GM18499 (cell line): ENCODE measurements around the gene PLCXD1.
"Not testable (repeated sequence)": the region's sequence is repeated elsewhere in the genome, so short reads cannot be mapped to it uniquely, and the experiment has no call there.

ENCODE experiments used
- ATAC-seq: cut with Tn5 transposase; IDR thresholded peaks from one replicate; pipeline ENCODE4 v1.9.1; 2021; ENCODE audit warnings: moderate number of reproducible peaks; ENCODE audit not compliant: insufficient read depth, unreplicated experiment

The PLCXD1 gene

DNA sequence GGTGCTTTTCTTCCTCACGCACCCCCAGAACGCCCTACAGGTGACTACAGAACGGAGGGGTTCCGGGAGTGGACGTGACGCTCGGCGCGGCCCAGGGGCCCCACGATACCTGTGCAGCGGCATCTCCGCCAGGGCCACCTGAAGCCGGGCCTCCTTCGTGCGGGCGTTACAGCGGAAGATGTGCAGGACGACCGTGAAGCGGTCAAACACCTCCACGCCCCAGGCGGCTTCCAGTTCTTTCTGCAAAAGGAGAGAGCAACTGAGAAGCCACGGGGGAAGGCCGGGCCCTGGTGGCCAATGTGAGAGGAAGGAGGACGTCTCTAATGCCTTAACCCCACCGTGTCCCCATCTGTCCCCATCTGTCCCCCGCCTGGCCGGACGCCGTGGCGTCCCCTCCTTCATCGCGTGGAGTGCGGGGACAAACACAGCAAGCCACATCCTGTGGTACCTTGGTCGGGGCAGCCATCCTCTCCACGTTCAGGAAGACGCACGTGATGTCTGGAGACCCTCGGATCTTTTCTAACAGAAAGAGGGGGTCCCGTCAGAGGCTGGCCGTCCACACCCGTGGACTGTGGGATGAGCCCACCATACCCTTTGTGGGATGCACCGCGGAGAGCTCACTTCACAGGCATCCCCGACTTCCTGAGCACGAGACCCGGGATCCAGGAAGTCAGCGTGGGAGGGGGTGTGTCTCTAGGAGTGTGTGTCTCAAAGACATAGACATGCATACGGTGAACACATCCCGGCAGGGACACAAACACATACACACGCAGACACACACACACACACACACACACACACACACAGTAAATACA, 33.8 kb downstream of the PLCXD1 start:
- ATAC-seq, result no peak

DNA sequence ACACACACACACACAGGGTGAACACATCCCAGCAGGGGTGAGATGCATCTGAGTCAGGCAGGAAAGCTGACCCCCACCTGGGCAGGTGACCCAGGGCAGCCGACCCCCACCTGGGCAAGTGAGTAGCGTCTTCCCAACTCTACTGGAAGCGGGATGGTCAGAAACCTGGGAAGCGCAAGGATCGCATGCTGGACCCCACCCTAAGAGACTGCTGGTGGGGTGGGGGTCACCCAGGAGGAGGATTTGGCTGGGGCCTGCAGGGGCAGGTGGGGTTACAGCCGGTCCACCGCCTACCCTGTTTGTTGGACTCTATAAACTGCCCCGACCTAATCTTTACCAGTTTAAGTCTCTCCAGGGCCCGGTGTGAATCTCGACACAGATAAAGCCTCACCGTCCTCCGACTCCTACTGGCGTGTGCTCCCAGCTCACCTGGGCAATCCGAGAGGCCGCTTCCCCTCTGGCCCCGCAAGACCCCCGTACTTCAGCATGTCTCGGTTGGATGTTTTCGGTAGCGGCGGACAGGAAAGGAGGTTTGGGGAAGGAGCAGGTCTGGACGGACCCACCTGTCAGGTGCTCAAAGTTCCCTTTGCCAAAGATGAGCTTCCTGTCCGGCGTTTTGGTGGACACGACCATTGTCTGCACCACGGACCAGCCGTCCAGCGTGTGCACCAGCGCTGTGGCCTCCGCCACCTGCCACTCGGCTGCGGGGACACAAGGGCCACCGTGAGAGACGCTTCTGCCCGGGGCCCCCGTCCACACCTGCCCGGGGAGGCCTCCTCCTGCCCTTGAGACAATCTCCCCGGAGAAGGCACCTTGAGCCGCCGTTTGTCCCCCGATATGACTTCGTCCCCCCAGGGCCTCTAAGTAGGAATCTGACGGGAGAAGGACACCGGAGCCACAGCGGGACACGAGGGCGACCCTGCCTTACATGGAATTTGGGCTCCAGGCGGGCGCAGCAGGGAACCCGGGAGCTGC, 35.5 kb downstream of the PLCXD1 start:
- ATAC-seq, result no peak

DNA sequence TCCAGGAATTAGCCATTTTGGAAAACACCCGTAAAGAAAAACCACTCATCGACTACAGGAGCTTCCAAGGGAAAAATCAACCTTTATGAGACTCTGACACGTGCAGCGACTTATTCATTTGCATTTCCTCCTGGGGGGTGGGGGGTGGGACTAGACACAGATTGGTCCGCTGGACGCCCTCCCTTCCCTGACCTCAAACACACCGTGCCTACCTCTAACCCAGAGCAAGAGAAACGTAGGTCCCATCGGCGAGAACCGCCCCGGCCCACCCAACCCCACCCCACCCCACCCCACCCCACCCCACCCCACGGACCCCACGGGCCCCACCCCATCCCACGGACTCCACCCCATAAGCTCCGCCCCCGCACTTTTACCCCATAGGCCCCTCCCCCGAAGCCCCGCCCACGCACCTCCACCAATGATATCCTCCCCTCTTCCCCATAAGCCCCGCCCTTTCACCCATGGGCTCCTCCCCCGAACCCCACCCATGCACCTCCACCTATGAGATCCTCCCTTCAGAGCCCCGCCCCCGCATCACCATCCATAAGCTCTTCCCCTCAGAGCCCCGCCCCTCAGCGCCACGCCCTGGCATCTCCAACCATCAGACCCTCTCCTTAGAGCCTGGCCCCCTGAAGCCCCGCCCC, 36.4 kb downstream of the PLCXD1 start:
- no peak for ATAC-seq

DNA sequence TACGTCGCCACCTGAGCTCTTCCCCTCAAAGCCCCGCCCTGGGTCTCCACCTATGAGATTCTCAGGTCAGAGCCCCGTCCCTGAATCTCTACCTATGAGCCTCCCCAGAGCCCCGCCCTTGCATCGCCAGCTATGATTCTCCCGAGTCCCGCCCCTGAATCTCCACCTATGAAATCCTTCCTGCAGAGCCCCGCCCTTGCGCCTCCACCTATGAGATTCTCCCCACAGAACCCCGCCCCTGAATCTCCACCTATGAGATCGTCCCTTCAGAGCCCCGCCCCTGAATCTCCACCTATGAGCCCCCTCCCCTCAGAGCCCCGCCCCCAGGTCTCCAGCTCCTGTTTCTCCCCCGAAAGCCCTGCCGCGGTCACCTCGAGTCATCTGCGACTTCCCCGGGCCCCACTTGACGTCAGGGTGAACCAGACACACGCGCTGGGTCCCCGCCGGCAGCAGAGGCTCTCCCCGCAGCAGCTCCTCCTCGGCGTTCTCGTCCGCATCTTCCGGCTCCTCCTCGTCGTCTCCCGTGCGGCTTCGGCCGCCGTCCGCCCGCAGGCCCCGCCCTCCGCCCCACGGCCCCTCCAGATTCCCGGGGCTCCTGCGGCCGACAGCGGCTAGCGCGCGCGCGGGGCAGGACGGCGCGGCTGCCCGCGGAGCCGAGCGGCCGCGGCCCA, 37.0 kb downstream of the PLCXD1 start:
- ATAC-seq, result peak; percentile 49

DNA sequence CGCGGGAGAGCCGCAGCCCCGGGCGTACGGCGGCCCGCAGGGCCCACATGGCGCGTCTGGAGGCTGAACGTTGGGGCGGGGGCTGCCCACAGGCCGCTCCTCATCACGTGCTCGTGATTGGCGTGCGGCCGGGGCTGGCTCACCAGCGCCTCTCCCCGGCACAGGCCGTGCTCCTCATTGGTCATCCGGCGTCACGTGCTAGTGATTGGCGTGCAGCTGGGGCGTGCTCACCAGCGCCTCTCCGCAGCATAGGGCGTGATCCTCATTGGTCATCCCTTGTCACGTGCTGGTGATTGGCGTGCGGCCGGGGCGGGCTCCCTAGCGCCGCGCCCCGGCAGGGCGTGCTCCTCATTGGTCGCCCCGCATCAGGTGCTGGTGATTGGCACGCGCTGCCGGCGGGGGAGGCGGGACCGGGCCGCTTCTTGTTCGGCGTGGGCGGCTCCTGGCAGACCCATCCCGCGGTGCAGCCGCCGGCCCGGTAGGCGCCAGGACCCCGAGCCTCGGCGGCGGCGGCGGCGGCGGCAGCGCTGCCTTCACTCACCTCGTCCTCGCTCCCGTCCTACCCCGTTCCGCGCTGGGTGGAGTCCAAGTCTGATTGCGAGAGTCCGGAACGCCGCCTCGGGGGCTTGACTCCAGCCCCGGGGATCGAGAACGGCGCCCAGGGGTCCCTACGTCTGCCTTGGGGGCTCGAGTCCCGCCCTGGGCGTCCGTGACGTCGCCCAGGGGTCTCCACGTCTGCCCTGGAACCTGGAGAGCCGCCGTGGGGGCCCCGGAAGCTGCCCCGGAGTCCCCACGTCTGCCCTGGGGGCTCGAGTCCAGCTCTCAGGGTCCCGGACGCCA, 37.8 kb downstream of the PLCXD1 start, which contains the start of gene GTPBP6:
GTPBP6 (minus strand) TSS at position 58 of the 840 bp plus-strand sequence; CDS start at position 49, 9 bp downstream.
- peak; percentile 79 for ATAC-seq

DNA sequence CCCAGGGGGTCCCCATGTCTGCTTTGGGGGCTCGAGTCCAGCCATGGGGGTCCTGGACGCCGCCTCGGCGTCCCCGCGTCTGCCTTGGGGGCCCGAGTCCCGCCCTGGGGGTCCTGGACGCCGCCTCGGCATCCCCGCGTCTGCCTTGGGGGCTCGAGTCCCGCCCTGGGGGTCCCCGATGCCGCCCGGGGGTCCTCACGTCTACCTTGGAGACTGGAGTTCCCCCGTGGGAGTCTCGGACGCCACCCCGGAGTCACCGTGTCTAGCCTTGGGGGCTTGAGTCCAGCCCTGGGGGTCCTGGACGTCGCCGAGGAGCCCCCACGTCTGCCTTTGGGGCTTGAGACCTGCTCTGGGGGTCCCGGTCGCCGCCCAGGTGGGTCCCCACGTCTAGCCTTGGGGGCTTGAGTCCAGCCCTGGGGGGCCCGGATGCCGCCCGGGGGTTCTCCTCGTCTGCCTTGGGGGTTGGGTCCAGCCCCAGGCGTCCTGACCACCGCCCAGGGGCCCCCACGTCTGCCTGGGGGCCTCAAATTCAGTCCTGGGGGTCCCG, 38.5 kb downstream of the PLCXD1 start:
- ATAC-seq, result no peak

DNA sequence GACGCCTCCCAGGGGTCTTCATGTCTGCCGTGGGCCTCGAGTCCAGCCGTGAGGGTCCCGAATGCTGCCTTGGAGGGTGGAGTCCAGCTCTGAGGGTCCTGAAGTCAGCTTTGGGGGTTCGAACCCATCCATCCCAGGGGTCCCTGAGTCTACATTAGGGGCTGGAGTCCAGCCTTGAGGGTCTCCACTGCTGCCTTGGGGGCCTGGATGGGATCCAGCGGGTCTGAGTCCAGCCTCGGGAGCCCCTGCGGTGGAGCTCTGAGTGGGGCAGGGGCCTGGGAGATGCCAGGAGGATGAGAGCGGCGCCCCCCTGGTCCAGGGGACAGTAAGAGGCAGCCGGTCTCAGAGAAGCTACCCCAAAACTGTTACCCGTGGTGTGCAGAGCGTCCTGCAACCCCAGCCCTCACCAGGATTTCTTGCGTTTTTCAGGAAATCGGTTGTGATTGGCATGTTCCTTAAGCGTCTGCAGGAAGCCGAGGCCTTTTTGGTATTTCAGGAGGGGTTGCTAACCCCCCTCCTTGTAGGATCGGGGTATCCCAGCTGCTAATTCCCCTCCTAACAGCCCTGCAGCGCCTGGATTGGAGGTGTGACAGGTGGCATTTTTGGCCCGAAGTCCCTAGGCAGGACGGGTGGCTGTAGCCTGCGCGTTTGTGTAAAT, 39.1 kb downstream of the PLCXD1 start:
- no peak for ATAC-seq

DNA sequence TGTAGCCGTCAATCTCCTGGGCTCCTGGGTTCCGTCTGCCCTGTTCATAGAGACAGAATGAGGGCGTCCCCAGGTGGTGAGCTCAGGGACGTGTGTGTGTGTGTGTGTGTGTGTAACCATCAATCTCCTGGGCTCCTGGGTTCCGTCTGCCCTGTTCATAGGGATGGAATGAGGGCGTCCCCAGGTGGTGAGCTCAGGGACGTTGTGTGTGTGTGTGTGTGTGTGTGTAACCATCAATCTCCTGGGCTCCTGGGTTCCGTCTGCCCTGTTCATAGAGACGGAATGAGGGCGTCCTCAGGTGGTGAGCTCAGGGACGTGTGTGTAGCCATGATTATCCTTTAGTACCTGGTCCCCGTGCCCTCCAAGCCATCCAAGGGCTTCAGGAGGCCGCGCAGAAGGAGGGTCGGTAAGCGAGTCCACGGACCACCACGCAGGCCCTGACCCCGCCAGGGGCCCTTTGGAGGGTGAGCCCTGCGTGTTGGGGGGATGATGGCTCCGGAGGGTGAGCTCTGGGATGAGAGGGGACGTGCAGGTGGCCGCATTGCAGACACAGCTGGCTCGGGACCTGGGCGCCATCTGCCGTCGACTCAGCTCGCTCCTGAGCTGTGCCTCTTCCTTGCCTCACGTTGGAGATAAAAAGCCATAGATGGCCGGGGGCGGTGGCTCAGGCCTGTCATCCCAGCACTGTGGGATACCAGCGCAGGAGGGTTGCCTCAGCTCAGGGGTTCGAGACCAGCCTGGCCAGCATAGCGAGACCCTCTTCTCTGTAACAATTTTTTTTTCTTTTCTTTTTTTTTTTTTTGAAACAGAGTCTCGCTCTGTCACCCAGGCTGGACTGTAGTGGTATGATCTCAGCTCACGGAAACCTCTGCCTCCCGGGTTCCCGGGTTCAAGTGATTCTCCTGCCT, 42.8 kb downstream of the PLCXD1 start:
- ATAC-seq, result no peak

DNA sequence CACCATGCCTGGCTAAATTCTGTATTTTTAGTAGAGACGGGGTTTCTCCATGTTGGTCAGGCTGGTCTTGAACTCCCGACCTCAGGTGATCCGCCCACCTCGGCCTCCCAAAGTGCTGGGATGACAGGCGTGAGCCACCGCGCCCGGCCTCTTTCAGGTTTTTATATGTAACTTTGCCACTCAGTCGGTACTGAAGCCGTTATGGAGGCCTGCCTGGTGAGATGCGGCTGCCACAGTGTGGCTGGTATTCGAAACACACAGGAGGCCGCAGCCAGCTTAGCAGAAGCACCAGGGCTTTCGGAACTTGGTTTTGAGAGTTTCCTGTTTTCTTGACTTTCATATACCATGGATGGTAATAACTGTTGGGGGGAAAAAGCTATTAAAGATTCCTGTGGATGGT, 43.5 kb downstream of the PLCXD1 start:
- ATAC-seq, result not testable (repeated sequence)

DNA sequence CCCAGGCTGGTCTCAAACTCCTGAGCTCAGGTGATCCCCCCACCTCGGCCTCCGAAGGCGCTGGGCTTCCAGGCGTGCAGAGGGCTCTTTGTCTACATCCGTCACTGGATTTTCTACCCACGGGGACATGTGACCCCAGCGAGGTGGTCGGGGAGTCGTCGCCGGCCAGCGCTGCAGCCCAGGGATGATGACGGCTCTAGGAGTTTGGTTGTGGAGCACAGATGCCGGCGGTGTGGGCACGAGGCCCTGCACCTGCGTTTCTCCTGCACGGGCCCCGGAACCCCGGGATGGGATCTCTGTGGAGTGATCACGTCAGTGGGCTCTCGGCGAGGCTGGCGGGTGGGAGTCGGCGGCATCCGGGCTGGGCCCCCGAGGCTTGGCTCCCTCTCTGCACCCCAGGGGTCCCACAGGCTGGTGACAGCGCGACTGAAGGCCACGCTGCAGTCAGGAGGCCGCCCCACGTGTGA, 46.5 kb downstream of the PLCXD1 start:
- ATAC-seq, result no peak

DNA sequence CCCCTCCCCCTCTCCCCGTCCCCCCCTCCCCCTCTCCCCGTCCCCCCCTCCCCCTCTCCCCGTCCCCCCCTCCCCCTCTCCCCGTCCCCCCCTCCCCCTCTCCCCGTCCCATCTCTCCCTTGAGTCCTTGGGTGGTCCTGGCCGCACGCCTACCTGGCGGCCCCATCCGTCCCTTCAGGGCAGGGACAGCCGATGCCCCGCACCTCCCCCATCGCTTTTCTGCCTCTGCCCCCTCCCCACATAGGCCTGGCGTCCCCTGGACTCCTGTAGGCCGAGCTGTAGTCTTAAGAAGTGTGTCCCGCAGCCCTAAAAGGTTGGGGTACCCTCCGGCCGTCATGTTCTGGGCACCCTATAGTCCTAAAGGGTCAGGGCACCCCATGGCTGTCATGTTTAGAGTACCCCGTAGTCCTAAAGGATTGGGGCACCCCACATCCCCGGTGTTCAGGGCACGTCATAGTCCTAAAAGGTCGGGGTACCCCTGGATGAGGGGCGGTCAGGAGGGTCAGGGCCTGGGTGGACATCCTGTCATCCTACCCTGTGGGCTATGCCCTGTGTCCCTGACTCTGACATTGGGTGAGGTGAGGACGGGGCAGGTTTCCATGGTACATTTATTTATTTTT, 48.2 kb downstream of the PLCXD1 start:
- ATAC-seq, result no peak

DNA sequence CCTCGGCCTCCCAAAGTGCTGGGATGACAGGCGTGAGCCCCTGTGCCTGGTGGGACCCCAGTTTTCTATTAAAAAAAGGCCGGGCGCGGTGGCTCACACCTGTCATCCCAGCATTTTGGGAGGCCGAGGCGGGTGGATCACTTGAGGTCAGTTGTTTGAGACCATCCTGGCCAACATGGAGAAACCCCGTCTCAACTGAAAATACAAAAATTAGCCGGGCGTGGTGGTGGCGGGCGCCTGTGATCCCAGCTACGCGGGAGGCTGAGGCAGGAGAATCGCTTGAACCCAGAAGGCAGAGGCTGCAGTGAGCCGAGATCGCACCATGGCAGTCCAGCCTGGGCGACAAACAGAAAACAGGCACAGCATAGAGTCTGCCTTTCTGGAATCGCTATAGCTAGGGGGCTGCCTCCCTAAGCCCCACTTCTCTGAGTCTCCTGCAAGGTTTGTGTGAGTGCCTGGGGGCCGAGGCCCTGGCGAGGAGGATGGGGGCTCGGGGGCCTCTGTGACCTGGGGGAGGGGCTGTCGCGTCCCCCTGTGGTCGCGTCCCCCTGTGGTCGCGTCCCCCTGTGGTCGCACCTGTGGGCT, 49.1 kb downstream of the PLCXD1 start:
- ATAC-seq, result not testable (repeated sequence)

DNA sequence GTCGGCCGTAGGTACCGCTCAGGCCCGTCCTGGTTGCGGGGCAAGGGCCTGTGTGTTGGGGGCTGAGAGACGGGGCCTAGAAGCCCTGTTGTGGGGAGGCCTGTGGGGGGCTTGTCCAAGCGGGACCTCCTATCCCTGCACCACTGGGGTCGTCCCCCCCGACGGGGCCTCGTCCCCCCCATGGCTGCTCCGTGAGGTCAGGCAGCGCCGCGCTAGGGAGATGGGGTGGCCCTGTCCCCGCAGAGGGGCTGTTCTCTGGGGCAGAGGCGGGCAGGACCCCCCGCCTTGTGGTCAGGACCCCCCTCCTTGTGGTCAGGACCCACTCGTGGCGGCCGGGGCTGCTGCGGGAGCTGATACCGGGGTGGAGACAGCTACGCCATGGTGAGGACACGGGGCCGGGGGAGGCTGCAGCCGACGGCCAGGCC, 49.6 kb downstream of the PLCXD1 start:
- ATAC-seq, result no peak

DNA sequence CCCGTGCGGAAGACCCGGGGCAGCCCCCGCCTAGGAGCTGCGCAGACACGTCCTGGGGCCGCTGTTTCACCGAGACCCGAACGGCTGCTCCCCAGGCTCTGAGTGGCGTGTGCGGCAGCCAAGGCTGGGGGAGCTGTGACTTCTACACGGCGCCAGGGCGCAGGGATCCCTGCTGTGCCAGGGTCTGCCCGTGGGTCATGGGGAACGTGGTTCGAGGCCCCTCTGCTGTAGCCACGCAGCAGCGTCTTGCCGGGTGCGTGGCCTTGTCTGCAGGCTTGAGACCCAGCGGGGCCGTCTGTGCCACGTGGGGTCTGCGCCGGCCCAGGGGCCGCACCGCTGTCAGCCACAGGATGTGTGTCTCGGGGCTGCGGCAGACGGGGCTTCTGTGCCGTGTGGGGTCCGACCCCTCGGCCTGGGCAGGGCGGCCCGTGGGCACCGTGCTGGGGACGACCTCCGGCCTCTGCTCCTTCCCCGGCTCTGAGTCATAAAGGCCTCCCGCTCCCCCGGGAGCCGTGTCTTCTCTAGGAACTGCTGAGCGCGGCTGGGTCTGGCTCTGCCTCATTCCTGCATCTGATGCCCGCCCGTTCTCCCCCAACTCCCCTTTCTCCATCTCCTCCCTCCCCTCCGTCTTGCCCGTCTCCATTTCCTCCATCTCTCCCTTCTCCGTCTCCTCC, 50.1 kb downstream of the PLCXD1 start:
- ATAC-seq, result no peak

DNA sequence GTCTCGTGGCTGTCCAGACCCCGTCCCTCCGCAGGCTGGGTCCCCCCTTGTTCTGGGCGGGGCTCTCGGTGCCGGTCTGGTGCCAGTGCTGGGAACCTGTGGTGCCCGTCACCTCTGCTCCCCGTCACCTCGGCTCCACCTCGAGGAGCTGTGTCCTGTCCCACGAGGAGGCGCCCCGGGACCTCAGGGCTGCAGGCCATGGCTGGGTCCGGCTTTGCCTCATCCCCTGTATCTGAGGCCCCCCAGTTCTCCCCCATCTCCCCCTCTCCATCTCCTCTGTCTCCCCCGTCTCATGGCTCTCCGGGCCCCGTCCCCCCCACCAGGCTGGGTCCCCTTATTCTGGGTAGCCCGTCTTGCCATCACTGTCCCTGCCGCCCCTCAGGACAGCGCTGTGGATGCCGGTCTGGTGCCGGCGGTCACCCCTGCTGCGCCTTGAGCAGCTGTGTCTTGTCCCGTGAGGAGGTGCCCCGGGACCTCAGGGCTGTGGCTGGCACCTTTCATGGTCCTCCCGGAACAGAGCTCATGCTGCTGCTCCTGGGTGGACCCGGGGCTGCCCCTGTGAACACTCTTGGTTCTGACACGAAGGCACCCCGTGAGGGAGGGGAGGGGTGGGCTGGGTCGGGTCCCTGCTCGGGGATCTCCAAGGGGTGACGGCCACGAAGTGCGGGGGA, 50.8 kb downstream of the PLCXD1 start:
- ATAC-seq, result no peak
